Pons (tissue), 1 donor: ENCODE measurements around the gene PPIA.
A peak's percentile ranks its signal among the peaks of the same experiment; 100 is the strongest.
"Not testable (repeated sequence)": the region's sequence is repeated elsewhere in the genome, so short reads cannot be mapped to it uniquely, and the experiment has no call there.

Experiments
- DNase-seq: peaks from one replicate; pipeline ENCODE4 v3.0.0-alpha.2; 2016; ENCODE audit warnings: low spot score

The PPIA gene

DNA sequence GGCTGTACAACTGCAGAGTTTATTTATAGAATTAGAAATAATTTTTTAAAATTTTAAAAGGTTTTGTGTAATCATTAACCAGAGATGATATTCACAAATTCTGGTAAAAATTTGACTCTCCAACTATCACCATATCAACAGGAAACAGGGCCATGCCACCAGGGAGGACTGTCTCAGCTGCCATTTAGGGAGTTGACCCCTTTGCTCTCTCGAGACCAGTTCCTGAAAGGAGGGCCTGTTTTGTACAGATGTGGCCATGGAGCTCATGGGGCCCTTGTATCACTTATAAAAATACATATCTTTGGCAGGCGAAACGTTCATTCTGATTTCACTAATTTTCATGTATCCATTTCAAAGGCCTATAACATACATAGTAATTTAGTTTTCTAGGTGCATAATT lies 31.1 kb downstream of the PPIA start:
- DNase-seq = no peak

DNA sequence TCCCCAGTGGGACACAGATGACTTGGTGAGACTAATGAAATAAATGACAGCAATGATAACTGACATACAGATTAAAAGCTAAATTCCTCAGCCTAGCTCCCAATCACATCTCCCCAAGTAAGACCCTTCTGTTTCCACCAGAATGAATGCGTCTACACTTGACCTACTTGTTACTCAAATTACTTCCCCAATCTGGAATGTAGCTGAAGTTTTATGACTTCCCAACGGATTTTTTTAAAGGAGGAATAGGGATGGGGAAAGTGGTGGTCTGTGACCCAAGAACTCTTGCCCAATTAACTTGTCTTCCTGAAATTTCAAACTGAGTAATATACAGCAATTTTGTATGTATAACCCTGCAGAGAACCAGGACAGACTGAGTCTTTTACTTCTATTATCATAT lies 42.3 kb downstream of the PPIA start:
- no peak for DNase-seq

DNA sequence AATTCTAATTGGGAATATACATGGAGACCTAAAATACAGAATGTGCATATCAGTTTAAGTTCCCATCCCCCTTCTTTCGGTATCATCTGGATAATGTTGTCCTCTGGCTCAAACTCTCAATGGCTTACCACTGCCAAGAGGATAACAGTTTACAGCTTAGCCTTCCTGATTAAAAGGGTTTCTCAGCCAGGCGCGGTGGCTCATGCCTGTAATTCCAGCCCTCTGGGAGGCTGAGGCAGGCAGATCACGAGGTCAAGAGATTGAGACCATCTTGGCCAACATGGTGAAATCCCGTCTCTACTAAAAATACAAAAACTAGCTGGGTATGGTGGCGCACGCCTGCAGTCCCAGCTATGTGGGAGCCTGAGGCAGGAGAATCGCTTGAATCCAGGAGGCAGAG lies 46.2 kb downstream of the PPIA start:
- DNase-seq = not testable (repeated sequence)

GRCh38 chr7:44843440-44843839 lies 47.0 kb downstream of the PPIA start:
- not testable (repeated sequence) for DNase-seq

- no peak for DNase-seq
Measured at GRCh38 chr7:44845451-44845850, 49.0 kb downstream of the PPIA start.

- DNase-seq = not testable (repeated sequence)
Measured at GRCh38 chr7:44846390-44846789, 49.9 kb downstream of the PPIA start.

DNA sequence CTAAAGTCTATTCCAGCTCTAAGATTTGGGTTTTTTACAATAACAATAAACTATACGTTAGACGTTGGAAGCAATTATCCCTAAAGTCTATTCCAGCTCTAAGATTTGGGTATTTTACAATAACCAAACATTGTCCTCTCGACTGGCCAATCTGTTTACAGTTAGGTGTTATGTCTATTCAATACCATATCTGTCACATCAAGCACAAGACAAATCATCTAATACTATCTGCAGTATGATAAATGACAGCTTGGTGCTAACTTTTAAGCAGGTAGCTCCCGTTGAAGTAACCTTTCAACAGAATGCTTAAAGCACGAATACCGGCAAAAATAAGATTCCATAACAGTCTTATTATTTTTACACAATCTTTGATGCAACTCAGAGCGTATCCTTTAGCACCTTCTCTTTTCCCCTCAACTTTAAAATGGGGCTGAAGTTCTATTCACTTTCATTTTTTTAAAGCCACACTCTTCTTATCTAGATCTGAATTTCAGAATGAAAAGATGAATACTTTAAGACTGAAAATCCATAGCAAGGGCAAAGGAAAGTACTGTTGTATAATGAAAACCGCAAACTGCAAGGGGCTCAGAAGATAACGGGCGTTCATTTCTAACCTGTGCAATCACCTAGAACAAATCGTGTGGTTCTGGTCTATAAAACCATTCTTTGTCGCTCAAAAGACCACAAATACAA lies 50.5 kb downstream of the PPIA start:
- no peak for DNase-seq

DNA sequence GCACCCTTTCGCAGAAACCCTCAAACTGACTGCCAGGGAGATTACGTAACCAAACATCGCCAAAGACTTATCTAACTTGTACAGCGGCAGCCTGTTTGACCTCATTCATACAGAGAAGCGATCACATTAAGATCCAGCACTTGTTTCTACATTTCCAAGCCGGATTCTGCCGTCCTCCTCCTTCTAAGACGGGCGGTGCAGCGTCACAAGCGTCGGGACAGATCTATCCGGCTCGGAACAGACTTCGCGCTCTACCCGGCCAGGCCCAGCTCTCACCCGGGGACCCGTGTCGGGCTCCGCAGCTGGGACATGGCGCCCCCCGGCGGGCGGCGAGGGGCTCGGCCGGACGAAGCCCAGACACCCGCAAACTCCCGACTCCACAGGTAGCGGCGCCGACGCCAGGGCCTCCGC lies 51.0 kb downstream of the PPIA start:
- DNase-seq = peak; percentile 87

DNA sequence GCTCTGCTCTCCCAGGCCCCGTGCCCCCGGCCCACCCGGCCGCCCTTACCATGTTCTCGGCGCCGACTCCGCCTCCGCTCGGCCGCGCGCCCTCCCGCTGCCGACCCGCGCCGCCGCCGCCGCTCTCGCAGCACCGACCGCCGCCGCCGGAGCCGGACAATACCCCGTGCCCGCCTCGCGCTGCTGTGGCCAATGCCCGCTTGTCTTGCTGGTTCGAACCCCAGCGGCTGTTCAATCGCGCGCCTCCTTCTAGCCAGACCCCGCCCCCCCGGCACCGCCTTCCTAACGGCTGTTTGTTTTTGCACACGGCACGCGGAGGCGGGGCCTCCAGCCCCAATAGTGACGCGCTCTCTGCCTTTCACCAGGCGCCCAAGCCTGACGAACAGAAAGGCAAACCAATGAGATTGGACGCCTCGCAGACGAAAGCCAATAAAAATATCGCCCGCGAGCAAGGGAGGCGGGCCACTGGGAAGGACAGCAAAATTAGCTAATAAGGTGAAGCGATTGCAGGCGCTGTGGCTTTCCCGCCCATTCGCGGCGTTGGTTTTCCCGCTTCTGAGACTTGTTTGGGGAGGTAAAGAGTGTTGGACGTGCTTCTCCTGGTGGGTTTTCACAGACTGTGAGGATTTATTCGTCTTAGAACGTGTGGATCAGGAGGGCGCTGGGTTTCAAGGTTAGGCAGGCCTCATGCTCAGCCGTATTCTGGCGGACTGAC lies 51.6 kb downstream of the PPIA start, which contains the start of gene H2AZ2:
Gene H2AZ2 (minus strand): TSS at position 168 of the 715 bp plus-strand sequence. CDS start 116 bp downstream, at position 52.
- DNase-seq = peak; percentile 100

- DNase-seq = no peak
Measured at GRCh38 chr7:44849259-44849884, 52.9 kb downstream of the PPIA start.

GRCh38 chr7:44849885-44850544 lies 53.5 kb downstream of the PPIA start:
- DNase-seq = no peak

- no peak for DNase-seq
Measured at GRCh38 chr7:44852590-44852989, 56.1 kb downstream of the PPIA start.
